GM21786 (cell line): ENCODE measurements around the gene ZNF618.

ENCODE experiments used
- ATAC-seq: cut with Tn5 transposase; IDR thresholded peaks from one replicate; pipeline ENCODE4 v1.9.1; 2021; ENCODE audit not compliant: unreplicated experiment

The ZNF618 gene

GRCh38 chr9:114016101-114016500 lies 140.0 kb downstream of the ZNF618 start:
- no peak for ATAC-seq

- no peak for ATAC-seq
Measured at GRCh38 chr9:114016629-114017423, 140.7 kb downstream of the ZNF618 start.

GRCh38 chr9:114017741-114018715 lies 141.9 kb downstream of the ZNF618 start:
- no peak for ATAC-seq

- no peak for ATAC-seq
Measured at GRCh38 chr9:114021578-114021977, 145.5 kb downstream of the ZNF618 start.

- ATAC-seq, result no peak
Measured at GRCh38 chr9:114023961-114024360, 147.9 kb downstream of the ZNF618 start.

GRCh38 chr9:114025196-114025753 lies 149.2 kb downstream of the ZNF618 start:
- no peak for ATAC-seq

- ATAC-seq, result no peak
Measured at GRCh38 chr9:114025760-114026159, 149.7 kb downstream of the ZNF618 start.

- no peak for ATAC-seq
Measured at GRCh38 chr9:114026335-114026734, 150.2 kb downstream of the ZNF618 start.

GRCh38 chr9:114027159-114027862 lies 151.2 kb downstream of the ZNF618 start:
- ATAC-seq, result no peak

GRCh38 chr9:114027863-114028465 lies 151.9 kb downstream of the ZNF618 start:
- ATAC-seq, result no peak

GRCh38 chr9:114028646-114029045 lies 152.5 kb downstream of the ZNF618 start:
- no peak for ATAC-seq

- ATAC-seq, result no peak
Measured at GRCh38 chr9:114029311-114030170, 153.4 kb downstream of the ZNF618 start.

GRCh38 chr9:114030364-114030763 lies 154.3 kb downstream of the ZNF618 start:
- ATAC-seq, result no peak

- ATAC-seq, result no peak
Measured at GRCh38 chr9:114031037-114031630, 155.0 kb downstream of the ZNF618 start.

GRCh38 chr9:114031948-114032840 lies 156.1 kb downstream of the ZNF618 start:
- no peak for ATAC-seq

GRCh38 chr9:114033397-114034103 lies 157.4 kb downstream of the ZNF618 start:
- no peak for ATAC-seq

- no peak for ATAC-seq
Measured at GRCh38 chr9:114034196-114034595, 158.1 kb downstream of the ZNF618 start.

GRCh38 chr9:114034661-114035062 lies 158.6 kb downstream of the ZNF618 start:
- ATAC-seq, result no peak
